Endodermal cell (in vitro differentiated cells): ENCODE measurements around the gene CCDC70. TPM values are rescaled to one million over a fixed set of nuclear protein-coding genes. Genes with fewer than 3 reads are reported as not detected.

ENCODE experiments used
- DNase-seq: peaks from one replicate; pipeline ENCODE4 v3.0.0-alpha.2; 2017
- H3K27ac ChIP-seq: 2 replicates; pipeline ENCODE4 v1.5.1; 2013; ENCODE audit warnings: mild to moderate bottlenecking, low read depth, low read length, moderate library complexity
- H3K27me3 ChIP-seq: 2 replicates; pipeline ENCODE4 v1.6.1; 2013; ENCODE audit warnings: mild to moderate bottlenecking, low read length, moderate library complexity; ENCODE audit not compliant: insufficient read depth, control insufficient read depth, poor library complexity, severe bottlenecking
- H3K36me3 ChIP-seq: 2 replicates; pipeline ENCODE4 v1.7.0; 2013; ENCODE audit warnings: mild to moderate bottlenecking, low read length, moderate library complexity; ENCODE audit not compliant: control insufficient read depth, insufficient read depth
- H3K4me1 ChIP-seq: one replicate; pipeline ENCODE4 v1.7.0; 2013; ENCODE audit warnings: low read length; ENCODE audit not compliant: control insufficient read depth, insufficient read depth
- H3K4me3 ChIP-seq: 2 replicates; pipeline ENCODE4 v1.5.1; 2013; ENCODE audit warnings: mild to moderate bottlenecking, low read length, moderate library complexity
- H3K9ac ChIP-seq: 2 replicates; pipeline ENCODE4 v1.6.1; 2013; ENCODE audit warnings: mild to moderate bottlenecking, low read length, moderate library complexity; ENCODE audit not compliant: poor library complexity, severe bottlenecking; ENCODE audit errors: extremely low read depth
- H3K9me3 ChIP-seq: 2 replicates; pipeline ENCODE4 v1.6.1; 2013; ENCODE audit warnings: mild to moderate bottlenecking, low read length, moderate library complexity; ENCODE audit not compliant: control insufficient read depth
- H3K27ac Mint-ChIP-seq: 2 replicates; pipeline ENCODE4 v1.8.0; 2020; ENCODE audit warnings: mixed read lengths
- H3K27me3 Mint-ChIP-seq: 2 replicates; pipeline ENCODE4 v1.8.0; 2021; ENCODE audit warnings: mild to moderate bottlenecking, mixed read lengths; ENCODE audit not compliant: insufficient read depth
- H3K36me3 Mint-ChIP-seq: 2 replicates; pipeline ENCODE4 v1.8.0; 2020; ENCODE audit warnings: low read depth, mixed read lengths
- H3K4me1 Mint-ChIP-seq: 2 replicates; pipeline ENCODE4 v1.8.0; 2020; ENCODE audit warnings: mixed read lengths
- H3K4me3 Mint-ChIP-seq: 2 replicates; pipeline ENCODE4 v1.8.0; 2020; ENCODE audit warnings: mild to moderate bottlenecking, moderate library complexity, mixed read lengths
- H3K9me3 Mint-ChIP-seq: 2 replicates; pipeline ENCODE4 v1.8.0; 2020; ENCODE audit warnings: mild to moderate bottlenecking, mixed read lengths
- CTCF ChIP-seq: fragments of 200-600 bp; sonication (generic); conservative IDR thresholded peaks from 2 replicates; pipeline ENCODE4 v1.5.0; 2021; ENCODE audit warnings: antibody characterized with exemption, mild to moderate bottlenecking
- WGBS, 2 experiments: methylation state at CpG; one replicate each; pipeline versions ENCODE4 v1.1.5 to v1.1.7; 2013; ENCODE audit warnings: missing lambda C conversion rate in 2 of 2, mixed read lengths in 1 of 2; ENCODE audit not compliant: insufficient coverage in 1 of 2, insufficient read length in 1 of 2; 5-methylcytosine and 5-hydroxymethylcytosine counted together
- total RNA-seq, 2 donors: library from RNA; stranded (reverse); fragmentation: NEBNext Ultra II Directional in 1 of 2; extraction: Animal tissue kit (Norgen Biotek cat#: 25700) in 1 of 2; gene quantifications; 2 replicates in 1 of 2; 3 replicates in 1 of 2; pipeline ENCODE4 v1.2.1, GENCODE V29; 2021

Gene CCDC70
- total RNA-seq, 2 donors from 2014 or later: not detected

- H3K27me3 Mint-ChIP-seq: no peaks in the 10 kb centered on the region
- no peak for TF ChIP-seq CTCF
- Histone ChIP-seq H3K4me1 (no peaks in the 10 kb centered on the region), H3K36me3 (no peaks in the 10 kb centered on the region), H3K27ac (no peak overlapping the region), H3K27me3 (peaks cover 4% of the 10 kb centered on the region), H3K9me3 (no peaks in the 10 kb centered on the region), H3K9ac (no peak overlapping the region), H3K4me3 (no peak overlapping the region)
- no peak for DNase-seq
- H3K4me1 Mint-ChIP-seq: peaks cover 12% of the 10 kb centered on the region
- no peaks in the 10 kb centered on the region for H3K36me3 Mint-ChIP-seq
- no peak overlapping the region for H3K27ac Mint-ChIP-seq
- H3K9me3 Mint-ChIP-seq: no peaks in the 10 kb centered on the region
- no peak overlapping the region for H3K4me3 Mint-ChIP-seq
- WGBS, 2 experiments: 70 to 84% methylated on average over 6 to 11 of the region's 11 CpGs
These were observed 12.9 kb downstream of the CCDC70 start for GRCh38 chr13:51874651-51875050.

- H3K9me3 ChIP-seq: peaks cover 15% of the 10 kb centered on the region
- DNase-seq: no peak
- Mint-ChIP-seq H3K9me3 (no peaks in the 10 kb centered on the region), H3K27ac (no peak overlapping the region), H3K4me3 (no peak overlapping the region), H3K27me3 (no peaks in the 10 kb centered on the region), H3K36me3 (no peaks in the 10 kb centered on the region), H3K4me1 (peaks cover 15% of the 10 kb centered on the region)
- H3K27me3 ChIP-seq: peaks cover 4% of the 10 kb centered on the region
- H3K36me3 ChIP-seq: no peaks in the 10 kb centered on the region
- no peak overlapping the region for H3K9ac ChIP-seq
- H3K4me3 ChIP-seq: no peak overlapping the region
- TF ChIP-seq CTCF: no peak
- WGBS, 2 experiments: 93 to 96% methylated on average over 3 to 4 of the region's 4 CpGs
- H3K4me1 ChIP-seq: no peaks in the 10 kb centered on the region
- no peak overlapping the region for H3K27ac ChIP-seq
These were observed 17.4 kb downstream of the CCDC70 start for GRCh38 chr13:51879133-51879532.

DNA sequence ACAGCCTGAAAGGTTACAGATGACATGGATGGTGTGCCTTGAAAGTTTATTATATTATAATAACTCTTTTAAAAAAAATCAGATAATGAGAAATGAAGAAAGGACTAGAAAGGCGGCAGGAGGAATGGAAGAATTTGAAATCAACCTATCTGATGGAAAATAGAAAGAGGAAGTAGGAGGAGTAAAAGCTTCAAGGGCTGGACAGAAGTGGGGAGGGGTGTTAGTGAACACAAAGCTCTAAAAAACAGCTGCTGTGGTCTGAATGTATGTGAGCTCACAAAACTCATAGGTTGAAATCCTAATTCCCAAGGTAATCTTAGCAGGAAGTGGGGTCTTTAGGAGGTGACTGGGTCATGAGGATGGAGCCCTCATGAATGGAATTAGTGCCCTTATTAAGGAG is 19.5 kb downstream of the CCDC70 start:
- Histone ChIP-seq H3K9ac (no peak overlapping the region), H3K27me3 (no peaks in the 10 kb centered on the region), H3K4me3 (no peak overlapping the region), H3K36me3 (no peaks in the 10 kb centered on the region), H3K27ac (no peak overlapping the region), H3K4me1 (no peaks in the 10 kb centered on the region), H3K9me3 (peaks cover 15% of the 10 kb centered on the region)
- Mint-ChIP-seq H3K4me3 (no peak overlapping the region), H3K36me3 (no peaks in the 10 kb centered on the region), H3K27ac (no peak overlapping the region), H3K4me1 (peaks cover 15% of the 10 kb centered on the region), H3K9me3 (no peaks in the 10 kb centered on the region), H3K27me3 (no peaks in the 10 kb centered on the region)
- no peak for DNase-seq
- 96 to 100% methylated on average over 1 of the region's 1 CpG for WGBS, 2 experiments
- no peak for TF ChIP-seq CTCF
